Stomach (tissue), 4 donors: ENCODE measurements around the gene VSTM4.

Experiments used
- CTCF ChIP-seq, 7 experiments: fragments of 450-650 bp in 4 of 7; fragments of 200-600 bp in 3 of 7; sonication (generic) in 3 of 7; IDR thresholded peaks; one replicate each; pipeline ENCODE4 v1.5.1; 2016 to 2019; ENCODE audit warnings: antibody characterized with exemption in 7 of 7, control low read depth in 2 of 7, mild to moderate bottlenecking in 1 of 7
- EP300 ChIP-seq: sonication (generic); formaldehyde crosslinking; IDR thresholded peaks from one replicate; pipeline ENCODE4 v1.6.1; 2017; ENCODE audit warnings: antibody characterized with exemption
- POLR2A ChIP-seq, 4 donors: fragments of 450-650 bp; IDR thresholded peaks; one replicate each; pipeline ENCODE4 v1.6.1; 2016; ENCODE audit warnings: antibody characterized with exemption in 4 of 4, control low read depth in 2 of 4, mild to moderate bottlenecking in 1 of 4, moderate library complexity in 1 of 4

GRCh38 chr10:49106451-49106850 lies 8.9 kb downstream of the VSTM4 start:
- no peak for TF ChIP-seq CTCF (IDR thresholded peaks at IDR 0.05)
- TF ChIP-seq POLR2A (IDR thresholded peaks at IDR 0.05): no peak
- no peak for TF ChIP-seq EP300
